ENCODE data around the gene SUN1. TPM values are rescaled to one million over a fixed set of nuclear protein-coding genes. Genes with fewer than 3 reads are reported as not detected.

SUN1 gene
- total and polyA plus RNA-seq, 10 of the 15 experiments (the other 5 are each of a cell fraction or from before 2014, with no cell fraction given) = 27.8 to 107 (median 65.8) TPM

GRCh38 chr7:869348-869747, 37.1 kb downstream of the SUN1 start:
- FAIRE-seq = no peak
- no peak overlapping the region for H3K9ac ChIP-seq (ENCODE audit: control insufficient read depth, insufficient read depth, low read length)
- in situ Hi-C loops (cut with MboI) = no loop called here

More at GRCh38 chr7:869348-869747, 37.1 kb downstream of the SUN1 start:
- H3K27me3 ChIP-seq (replicated peaks in 1 of 2; ENCODE audit: control insufficient read depth in 2 of 2, insufficient read depth in 2 of 2, low read length in 1 of 2) = no peaks in the 10 kb centered on the region
- ChIA-PET SMC1A (ENCODE audit: uncharacterized antibody, unreplicated experiment) (no interaction called here), POLR2A (no interaction called here), RAD21 (ENCODE audit: unreplicated experiment) (no interaction called here), CTCF (no interaction called here)
- ATAC-seq = no peak
- no peak overlapping the region for H3K27ac ChIP-seq (ENCODE audit: control insufficient read depth, insufficient read depth)
- H3K79me2 ChIP-seq (ENCODE audit: control insufficient read depth, insufficient read depth, low read length) = no peaks in the 10 kb centered on the region
- H3K4me1 ChIP-seq (ENCODE audit: control insufficient read depth, insufficient read depth, low read length) = no peaks in the 10 kb centered on the region; the same call in 1 of the 2 replicates
- H3K9me3 ChIP-seq (replicated peaks; ENCODE audit: control insufficient read depth, insufficient read depth, low read length) = no peaks in the 10 kb centered on the region
- no peak overlapping the region for H3K4me3 ChIP-seq
- DNase-seq (ENCODE audit: low read depth, low spot score) = no peak
- H3K4me2 ChIP-seq (ENCODE audit: control insufficient read depth, insufficient read depth) = no peak overlapping the region
- intact Hi-C loops (cut with micrococcal nuclease; ENCODE audit: unreplicated experiment) = no loop called here
- BruUV-seq (replicated peaks) = no TSS peak
- TF ChIP-seq ZBTB11 (CRISPR knock-in tag; IDR thresholded peaks at IDR 0.05) (no peak), RAD51 (IDR thresholded peaks at IDR 0.05) (no peak), NR2C1 (IDR thresholded peaks at IDR 0.05) (no peak), HDAC6 (IDR thresholded peaks at IDR 0.05; ENCODE audit: unreplicated experiment) (no peak), TCF3 (IDR thresholded peaks at IDR 0.05; ENCODE audit: borderline replicate concordance, insufficient read depth, low read depth, low read length) (no peak), BACH1 (IDR thresholded peaks at IDR 0.05; ENCODE audit: borderline replicate concordance) (no peak), TBL1XR1 (IDR thresholded peaks at IDR 0.05; ENCODE audit: low read depth, low read length) (no peak), ZNF274 (IDR thresholded peaks at IDR 0.05; ENCODE audit: insufficient read depth, insufficient read length) (no peak), RAD21 (IDR thresholded peaks at IDR 0.05; ENCODE audit: insufficient read depth, low read depth, low read length) (no peak), PML (IDR thresholded peaks at IDR 0.05; ENCODE audit: low read length) (no peak), PKNOX1 (IDR thresholded peaks at IDR 0.05) (no peak), SRF (IDR thresholded peaks at IDR 0.05; ENCODE audit: low read depth in 2 of 2, low read length in 2 of 2) (no peak), IKZF1 (conservative IDR thresholded peaks at IDR 0.05) (no peak), NR2F1 (conservative IDR thresholded peaks at IDR 0.05) (no peak), MAX (IDR thresholded peaks at IDR 0.05; ENCODE audit: low read depth, low read length) (no peak), CHD4 (IDR thresholded peaks at IDR 0.05) (no peak), ZBTB33 (IDR thresholded peaks at IDR 0.05) (no peak), ATF7 (IDR thresholded peaks at IDR 0.05; ENCODE audit: low read depth) (no peak)
- WGBS (ENCODE audit: insufficient coverage, insufficient replicate concordance, low lambda C conversion rate, missing lambda C conversion rate) = 92% methylated on average over 14 of the region's 14 CpGs
- peaks cover 6 to 26% of the 10 kb centered on the region in 2 experiments; a peak in 3 of 4 replicates for H3K36me3 ChIP-seq (ENCODE audit: control insufficient read depth in 2 of 2, insufficient read depth in 2 of 2, low read length in 1 of 2)
- no peaks in the 10 kb centered on the region for H4K20me1 ChIP-seq (ENCODE audit: control insufficient read depth, insufficient read depth)
- no peak overlapping the region for H2AFZ ChIP-seq (ENCODE audit: control insufficient read depth, low read depth, low read length)
